GM18502 (cell line): ENCODE results near the gene NAP1L5.

Experiments
- ATAC-seq: cut with Tn5 transposase; IDR thresholded peaks from one replicate; pipeline ENCODE4 v1.9.1; 2021; ENCODE audit warnings: mild to moderate bottlenecking; ENCODE audit not compliant: unreplicated experiment, poor library complexity

Gene NAP1L5

GRCh38 chr4:88697588-88698329 is at the start of gene NAP1L5:
Gene NAP1L5, minus strand, starts transcription at chr4:88697829. Its CDS starts 75 bp downstream, at chr4:88697754.
- peak; percentile 96 for ATAC-seq

- no peak for ATAC-seq
Observed at GRCh38 chr4:88747351-88747750, 49.7 kb upstream of the NAP1L5 start.

GRCh38 chr4:88746206-88746605 is 48.6 kb upstream of the NAP1L5 start:
- no peak for ATAC-seq

GRCh38 chr4:88745581-88746163 is 48.0 kb upstream of the NAP1L5 start:
- no peak for ATAC-seq

GRCh38 chr4:88745175-88745574 is 47.5 kb upstream of the NAP1L5 start:
- no peak for ATAC-seq

- ATAC-seq = no peak
Observed at GRCh38 chr4:88744609-88745008, 47.0 kb upstream of the NAP1L5 start.

GRCh38 chr4:88743696-88744095 is 46.1 kb upstream of the NAP1L5 start:
- ATAC-seq = no peak

- ATAC-seq = no peak
Observed at GRCh38 chr4:88742561-88742960, 44.9 kb upstream of the NAP1L5 start.

- no peak for ATAC-seq
Observed at GRCh38 chr4:88738180-88738579, 40.6 kb upstream of the NAP1L5 start.

GRCh38 chr4:88737307-88737941 is 39.8 kb upstream of the NAP1L5 start:
- peak; percentile 97 for ATAC-seq

GRCh38 chr4:88736264-88736663 is 38.6 kb upstream of the NAP1L5 start:
- ATAC-seq = no peak

GRCh38 chr4:88735564-88735963 is 37.9 kb upstream of the NAP1L5 start:
- ATAC-seq = no peak

- no peak for ATAC-seq
Observed at GRCh38 chr4:88734403-88734949, 36.8 kb upstream of the NAP1L5 start.

- ATAC-seq = no peak
Observed at GRCh38 chr4:88732714-88733368, 35.2 kb upstream of the NAP1L5 start.

- no peak for ATAC-seq
Observed at GRCh38 chr4:88731381-88731780, 33.8 kb upstream of the NAP1L5 start.

- ATAC-seq = no peak
Observed at GRCh38 chr4:88730811-88731210, 33.2 kb upstream of the NAP1L5 start.

- no peak for ATAC-seq
Observed at GRCh38 chr4:88729146-88729760, 31.6 kb upstream of the NAP1L5 start.

- no peak for ATAC-seq
Observed at GRCh38 chr4:88728146-88728545, 30.5 kb upstream of the NAP1L5 start.

GRCh38 chr4:88725986-88726385 is 28.4 kb upstream of the NAP1L5 start:
- ATAC-seq = no peak

- ATAC-seq = no peak
Observed at GRCh38 chr4:88725143-88725542, 27.5 kb upstream of the NAP1L5 start.
